DMS 273 (cell line): ENCODE data around the gene TBXA2R.
A peak's percentile ranks its signal among the peaks of the same experiment; 100 is the strongest.

Source experiments
- DNase-seq: peaks from one replicate; lab custom pipeline; 2025; ENCODE audit not compliant: unreplicated experiment; lab: John Stamatoyannopoulos, UW

TBXA2R gene

DNA sequence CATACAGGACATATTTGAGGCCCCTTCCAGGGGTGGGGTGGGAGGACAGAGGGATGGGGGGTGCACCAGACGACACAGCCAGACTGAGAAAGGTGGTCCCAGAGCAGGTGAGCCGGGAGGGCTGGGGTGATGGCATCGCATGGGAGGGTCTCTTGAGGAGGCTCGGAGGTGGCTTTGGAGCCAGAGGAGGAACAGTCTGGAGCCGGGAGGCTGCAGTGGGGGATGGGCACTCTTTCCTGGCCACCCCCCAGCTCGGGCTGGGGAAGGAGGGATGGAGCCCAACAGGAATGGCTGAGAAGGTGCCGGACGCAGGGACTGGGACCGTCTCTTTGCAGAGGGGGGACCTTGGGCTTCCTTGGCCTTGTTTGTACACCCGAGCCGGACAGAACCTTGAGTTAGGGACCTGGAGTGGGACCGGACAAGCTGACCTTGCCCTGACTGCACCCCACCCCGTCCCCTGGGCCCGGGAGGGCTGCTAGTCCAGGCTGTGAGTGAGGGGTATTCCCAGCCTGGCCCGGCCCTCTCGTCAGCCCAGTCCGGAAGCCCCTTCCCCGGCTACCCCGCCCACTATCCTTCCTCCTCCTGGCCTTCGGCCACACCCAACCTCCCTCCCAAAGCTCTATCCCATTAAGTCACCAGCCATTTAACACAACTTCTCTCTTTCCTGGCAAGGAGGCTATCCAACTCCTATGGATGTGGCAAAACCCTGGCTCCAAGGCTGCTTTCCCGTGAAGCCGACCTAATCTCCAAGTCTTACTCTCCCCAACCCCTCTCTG lies 816 bp upstream of the TBXA2R start:
- DNase-seq = peak; percentile 57

DNA sequence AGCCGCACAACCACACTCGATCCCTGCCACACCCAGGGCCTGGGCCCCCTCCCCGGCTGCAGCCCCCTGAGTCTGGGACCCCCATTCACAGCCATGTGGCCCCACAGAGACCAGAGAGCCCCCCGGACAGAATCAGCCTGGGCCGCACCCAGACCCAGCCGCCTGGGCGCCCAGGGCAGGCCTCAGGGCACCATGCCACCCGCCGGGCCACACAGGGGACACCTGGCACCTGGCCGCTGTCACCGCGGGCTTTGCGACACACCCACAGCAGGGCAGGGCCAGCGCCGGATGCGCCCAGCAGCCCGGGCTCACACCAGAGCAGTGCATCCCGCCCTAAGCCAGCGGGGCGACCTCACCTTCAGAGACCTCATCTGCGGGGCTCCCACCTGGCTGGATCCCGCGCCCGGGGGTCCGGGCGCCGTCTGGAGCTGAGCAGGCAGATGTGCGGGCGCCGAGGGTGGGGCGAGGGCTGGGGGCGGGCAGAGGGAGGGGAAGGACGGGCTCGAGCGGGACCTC lies 443 bp downstream of the TBXA2R start:
- DNase-seq = no peak

DNA sequence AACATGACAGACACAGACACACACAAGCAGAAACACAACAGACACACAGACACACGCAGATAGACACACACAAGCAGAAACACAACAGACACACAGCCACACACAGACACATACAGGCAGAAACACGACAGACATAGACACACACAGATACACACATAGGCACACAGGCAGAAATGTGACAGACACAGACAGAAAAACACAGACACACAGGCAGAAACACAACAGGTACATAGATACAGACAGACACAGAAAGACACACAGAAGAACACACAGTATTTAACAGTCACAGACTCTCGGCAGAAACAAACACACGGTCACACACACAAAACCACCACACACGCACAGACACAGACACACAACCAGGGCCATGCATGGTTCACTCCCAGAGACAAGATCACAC lies 905 bp downstream of the TBXA2R start:
- DNase-seq = no peak

- DNase-seq = no peak
Measured at GRCh38 chr19:3605361-3605760, 1.3 kb downstream of the TBXA2R start.

DNA sequence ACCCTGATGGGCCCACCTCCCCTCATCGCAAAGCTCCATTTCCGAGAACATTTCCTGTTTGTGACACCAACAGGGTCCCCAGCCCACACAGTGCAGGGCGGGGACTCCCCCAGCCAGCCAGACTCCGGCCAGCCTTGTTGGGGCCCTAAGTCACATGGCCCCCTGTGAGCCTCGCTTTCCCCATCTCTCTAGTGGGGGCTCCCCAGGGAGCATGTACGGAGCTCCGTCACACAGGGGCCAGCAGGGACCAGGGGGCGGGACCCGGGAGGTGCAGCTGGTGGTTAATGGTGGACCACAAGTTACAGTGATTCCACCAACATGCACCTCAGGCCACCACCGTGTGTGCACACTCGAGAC lies 1.7 kb downstream of the TBXA2R start:
- no peak for DNase-seq

- no peak for DNase-seq
Measured at GRCh38 chr19:3604227-3604986, 2.3 kb downstream of the TBXA2R start.

DNA sequence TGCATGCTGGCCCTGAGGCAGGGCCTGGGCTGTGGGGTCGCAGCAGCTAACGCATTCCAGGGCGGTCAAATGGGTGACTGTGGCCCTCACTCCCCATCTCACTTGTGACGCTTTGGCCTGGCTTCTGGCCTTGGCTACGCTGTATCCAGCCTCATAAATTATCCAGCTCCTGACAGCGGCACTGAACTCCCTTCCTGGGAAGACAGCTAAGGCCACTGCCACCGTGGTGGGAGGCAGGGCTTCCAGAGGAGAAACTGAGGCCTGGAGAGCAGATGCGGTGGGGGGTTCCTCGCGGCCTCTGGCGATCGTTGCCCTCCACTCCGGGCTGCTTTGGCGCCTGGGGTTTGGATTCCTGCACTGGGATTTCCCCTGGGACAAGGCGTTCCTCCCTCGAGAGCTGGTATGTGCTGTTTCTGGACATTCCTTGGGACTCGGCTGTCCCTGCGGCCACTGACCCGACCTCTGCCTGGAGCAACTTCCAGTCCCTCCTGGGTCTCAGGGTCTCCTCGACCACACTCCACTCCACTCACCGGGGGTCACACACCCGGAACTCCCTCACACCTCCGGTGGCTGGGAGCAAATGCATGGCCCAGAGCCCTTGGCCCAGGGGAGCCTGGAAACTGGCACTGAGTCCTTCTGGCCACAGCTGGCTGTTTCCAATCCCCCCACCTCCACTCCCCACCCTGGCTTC lies 3.4 kb downstream of the TBXA2R start:
- peak; percentile 44 for DNase-seq

GRCh38 chr19:3601021-3601420 lies 5.7 kb downstream of the TBXA2R start:
- no peak for DNase-seq

- no peak for DNase-seq
Measured at GRCh38 chr19:3599776-3600187, 6.9 kb downstream of the TBXA2R start.

GRCh38 chr19:3595521-3596061 lies 11.1 kb downstream of the TBXA2R start:
- DNase-seq = no peak

DNA sequence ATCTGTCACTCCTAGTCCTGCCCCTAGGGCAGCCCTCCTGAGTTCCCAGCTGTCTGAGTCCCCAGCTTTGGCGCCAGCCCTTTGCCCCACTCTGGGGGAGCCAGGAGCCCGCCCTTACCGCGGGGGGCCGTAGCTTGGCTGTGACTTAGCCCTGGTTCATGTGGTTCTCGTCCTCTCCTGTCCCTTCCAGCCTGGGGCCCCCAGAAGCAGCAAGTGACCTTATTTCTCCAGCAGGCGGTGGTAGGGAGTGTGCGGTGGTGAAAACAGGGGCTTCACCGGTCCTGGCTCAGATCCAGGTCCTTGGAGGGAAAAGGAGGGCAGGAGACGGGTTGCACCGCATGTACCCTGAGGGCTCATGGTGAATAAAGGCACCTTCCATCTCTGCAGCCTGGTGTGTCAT lies 13.5 kb downstream of the TBXA2R start:
- no peak for DNase-seq

GRCh38 chr19:3591876-3592613 lies 14.6 kb downstream of the TBXA2R start:
- DNase-seq = no peak

DNA sequence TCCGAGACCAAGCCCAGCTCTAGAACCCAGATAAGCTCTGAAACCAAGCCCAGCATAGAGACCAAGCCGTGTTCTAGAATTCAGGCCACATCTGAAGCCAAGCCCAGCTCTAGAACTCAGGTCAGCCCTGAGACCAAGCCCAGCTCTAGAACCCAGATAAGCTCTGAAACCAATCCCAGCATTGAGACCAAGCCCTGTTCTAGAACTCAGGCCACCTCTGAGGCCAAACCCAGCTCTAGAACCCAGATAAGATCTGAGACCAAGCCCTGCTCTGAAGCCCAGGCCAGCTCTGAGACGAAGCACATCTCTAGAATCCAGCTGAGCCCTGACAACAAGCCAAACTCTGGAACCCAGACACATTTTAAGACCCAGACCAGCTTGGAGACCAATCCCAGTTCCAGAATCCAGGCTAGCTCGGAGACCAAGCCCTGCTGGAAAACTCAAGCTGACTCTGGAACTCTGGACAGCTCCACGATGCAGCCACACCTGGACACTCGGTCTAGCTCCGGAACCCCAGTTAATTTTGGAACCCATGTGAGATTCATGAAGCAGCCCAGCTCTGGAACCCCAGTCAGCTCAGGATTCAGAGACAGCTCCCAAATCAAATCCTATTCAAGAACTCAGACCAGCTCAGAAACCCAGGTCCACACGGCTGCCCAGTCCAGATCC lies 15.6 kb downstream of the TBXA2R start:
- DNase-seq = no peak

GRCh38 chr19:3589949-3590348 lies 16.7 kb downstream of the TBXA2R start:
- DNase-seq = no peak

DNA sequence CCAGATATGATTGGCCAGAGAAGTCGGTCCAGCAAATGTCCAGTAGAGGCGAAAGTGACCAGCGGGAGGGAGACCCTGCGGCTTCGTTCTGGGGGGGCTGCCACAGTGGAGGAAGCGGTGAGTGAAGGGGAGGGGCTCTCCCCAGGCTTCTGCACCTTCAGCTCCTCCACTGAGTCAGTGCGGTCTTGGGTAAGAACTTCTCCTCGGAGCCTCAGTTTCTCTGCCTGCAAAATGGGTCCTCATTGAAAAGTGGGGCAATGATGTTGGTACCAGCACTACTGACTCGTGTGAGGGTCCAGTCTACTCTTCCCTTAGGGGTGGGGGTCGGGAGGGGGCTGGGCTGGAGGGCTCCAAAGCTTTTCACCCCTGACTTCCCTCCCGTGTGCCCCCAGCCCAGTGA lies 17.2 kb downstream of the TBXA2R start:
- no peak for DNase-seq

- peak; percentile 42 for DNase-seq
Measured at GRCh38 chr19:3586707-3587346, 19.8 kb downstream of the TBXA2R start.

DNA sequence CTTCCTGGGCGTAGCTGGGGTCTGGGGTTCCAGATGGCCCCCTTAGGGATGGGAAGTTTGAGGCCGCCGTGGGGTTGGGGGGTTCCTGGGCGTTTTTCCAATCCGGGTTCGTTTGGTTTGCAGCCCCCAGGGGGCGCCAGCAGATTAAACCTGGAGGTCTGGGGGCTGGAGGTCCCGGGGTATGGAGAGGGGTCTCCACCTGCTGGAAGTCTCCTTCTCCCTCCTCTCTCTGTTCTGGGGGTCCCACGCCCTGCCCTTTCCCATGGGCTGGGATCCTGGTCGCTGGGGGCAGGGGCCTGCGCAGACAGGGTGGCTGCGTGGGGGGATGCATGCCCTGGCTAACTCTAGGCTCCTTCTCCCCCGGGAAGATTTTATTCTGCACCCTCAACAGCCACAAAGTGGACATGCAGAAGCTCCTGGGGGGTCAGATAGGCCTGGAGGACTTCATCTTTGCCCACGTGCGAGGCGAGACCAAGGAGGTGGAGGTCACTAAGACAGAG lies 20.5 kb downstream of the TBXA2R start:
- peak; percentile 76 for DNase-seq

DNA sequence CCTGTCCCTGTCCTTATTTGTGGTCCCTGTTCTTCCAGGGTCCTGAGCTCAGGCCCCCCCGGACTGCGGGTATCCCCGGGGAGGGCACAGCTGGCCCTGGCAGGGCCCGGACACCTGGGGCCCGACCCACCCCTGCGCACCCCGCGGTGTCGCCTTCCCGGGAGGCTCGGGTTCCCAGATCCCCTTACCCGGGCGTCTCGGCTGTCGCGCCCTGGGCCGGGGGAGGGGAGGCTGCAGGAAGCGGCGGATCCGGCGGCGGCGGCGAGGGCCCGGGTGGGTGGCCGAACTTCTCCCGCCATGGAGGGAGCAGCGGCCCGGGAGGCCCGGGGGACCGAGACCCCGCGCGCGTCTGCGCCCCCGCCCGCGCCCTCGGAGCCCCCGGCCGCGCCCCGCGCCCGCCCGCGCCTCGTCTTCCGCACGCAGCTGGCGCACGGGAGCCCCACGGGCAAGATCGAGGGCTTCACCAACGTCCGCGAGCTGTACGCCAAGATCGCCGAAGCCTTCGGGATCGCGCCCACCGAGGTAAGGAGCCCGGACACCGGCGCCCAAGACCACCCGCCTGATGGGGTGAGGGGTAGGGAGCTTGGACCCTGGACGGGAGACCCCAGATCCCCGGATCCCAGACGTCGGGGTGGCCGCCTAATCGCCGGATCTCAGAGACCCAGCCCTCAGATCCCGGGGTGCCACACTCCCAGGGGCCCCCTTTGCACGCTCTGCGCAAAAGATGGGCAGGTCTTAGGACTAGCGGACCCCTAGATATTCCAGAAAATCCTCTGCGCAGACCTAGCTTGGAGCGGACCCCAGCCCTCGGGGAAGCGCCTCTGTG lies 21.2 kb downstream of the TBXA2R start, which contains the start of gene GIPC3:
TSS of gene GIPC3 (plus strand) at position 178 of the 826 bp plus-strand sequence. CDS start at position 298, 120 bp downstream.
- no peak for DNase-seq
